HG03460 (cell line): ENCODE measurements around the gene KIF13A.
"Not testable (repeated sequence)": the region's sequence is repeated elsewhere in the genome, so short reads cannot be mapped to it uniquely, and the experiment has no call there.

Source experiments
- ATAC-seq: cut with Tn5 transposase; IDR thresholded peaks from one replicate; pipeline ENCODE4 v1.9.1; 2021; ENCODE audit not compliant: unreplicated experiment

Gene KIF13A

DNA sequence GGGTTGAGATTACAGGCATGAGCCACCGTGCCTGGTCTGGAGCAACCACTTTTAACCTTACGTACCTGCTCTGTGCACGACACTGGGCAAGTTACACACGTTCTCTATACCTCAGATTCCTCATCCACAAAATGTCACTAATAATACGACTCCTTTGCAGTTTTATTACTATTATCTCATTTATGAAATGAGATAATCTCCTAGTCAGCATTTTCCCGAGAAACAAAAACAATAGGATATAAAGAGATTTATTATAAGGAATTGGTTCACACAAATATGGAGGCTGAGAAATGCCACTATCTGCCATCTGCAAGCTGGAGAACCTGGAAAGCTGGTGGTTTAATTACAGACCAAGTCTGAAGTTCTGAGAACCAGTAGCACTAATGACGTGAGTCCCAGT is 12.0 kb upstream of the KIF13A start:
- no peak for ATAC-seq

DNA sequence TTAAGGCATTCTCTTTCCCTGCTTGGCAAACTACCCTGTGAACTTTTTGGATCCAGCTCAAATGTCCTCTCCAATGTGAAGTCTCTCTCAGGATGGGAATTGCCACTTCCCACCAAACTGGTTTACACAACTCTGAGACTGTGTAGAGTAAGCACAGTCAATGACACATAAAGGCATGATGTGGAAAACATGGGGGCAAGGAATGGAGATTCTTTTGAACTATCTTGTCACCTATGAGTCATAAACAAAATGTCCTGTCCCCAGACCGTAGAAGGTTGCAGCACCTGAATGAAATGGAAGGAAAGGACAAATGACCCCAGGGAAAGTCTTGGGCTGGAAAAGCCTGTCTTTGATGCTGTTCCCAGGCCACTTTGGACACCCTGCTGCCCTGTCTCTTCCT is 11.0 kb upstream of the KIF13A start:
- ATAC-seq: no peak

DNA sequence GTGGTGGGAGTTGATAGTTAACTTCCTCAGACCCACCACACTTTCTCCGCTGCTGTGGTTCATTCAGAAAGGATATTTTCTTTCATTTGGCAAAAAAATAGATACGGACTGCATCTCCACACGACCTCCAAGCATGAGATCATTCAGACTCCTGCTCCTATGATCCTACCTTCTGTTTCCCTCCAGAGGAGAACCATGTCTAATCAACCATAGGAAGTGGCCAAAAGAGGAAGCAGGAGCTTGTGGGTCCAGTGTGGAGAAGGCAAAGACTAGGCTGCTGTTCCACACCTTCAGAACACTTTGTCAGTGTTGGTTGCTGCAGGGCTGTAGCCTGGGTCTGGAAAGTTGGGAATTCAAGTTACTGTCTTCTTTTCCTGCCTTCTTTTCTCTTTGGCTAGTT is 10.6 kb upstream of the KIF13A start:
- no peak for ATAC-seq

DNA sequence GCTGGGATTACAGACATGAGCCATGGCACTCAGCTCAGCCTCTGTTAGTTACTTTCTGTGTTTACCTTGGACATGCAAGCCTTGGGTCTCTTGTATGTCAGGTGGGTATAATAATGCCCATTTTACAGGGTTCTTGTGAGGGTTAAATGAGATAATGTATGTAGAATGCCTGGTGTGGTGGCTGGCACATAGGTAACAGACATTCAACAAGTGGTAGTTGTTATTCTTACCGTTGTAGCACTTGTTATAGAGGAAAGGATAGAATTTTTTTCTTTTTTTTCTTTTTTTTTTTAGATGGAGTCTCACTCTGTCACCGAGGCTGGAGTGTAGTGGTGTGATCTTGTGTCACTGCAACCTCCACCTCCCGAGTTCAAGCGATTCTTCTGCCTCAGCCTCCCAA is 8.0 kb upstream of the KIF13A start:
- ATAC-seq: no peak

DNA sequence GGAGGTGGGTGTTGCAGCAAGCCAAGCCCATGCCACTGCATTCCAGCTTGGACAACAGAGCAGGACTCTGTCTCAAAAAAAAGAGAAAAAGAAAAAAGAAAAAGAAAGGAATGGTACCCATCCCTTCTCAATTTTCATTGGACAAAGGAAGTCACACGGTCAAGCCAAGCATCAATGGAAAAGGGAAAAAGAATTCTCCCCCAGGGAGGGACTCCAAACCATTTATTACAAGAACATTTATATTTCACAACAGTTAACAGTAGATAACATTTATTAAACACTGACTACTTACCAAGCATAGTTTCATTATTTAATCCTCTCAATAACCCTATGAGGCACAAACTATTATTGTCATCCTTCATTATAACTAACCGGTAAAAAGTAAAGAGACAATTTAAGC is 6.6 kb upstream of the KIF13A start:
- no peak for ATAC-seq

DNA sequence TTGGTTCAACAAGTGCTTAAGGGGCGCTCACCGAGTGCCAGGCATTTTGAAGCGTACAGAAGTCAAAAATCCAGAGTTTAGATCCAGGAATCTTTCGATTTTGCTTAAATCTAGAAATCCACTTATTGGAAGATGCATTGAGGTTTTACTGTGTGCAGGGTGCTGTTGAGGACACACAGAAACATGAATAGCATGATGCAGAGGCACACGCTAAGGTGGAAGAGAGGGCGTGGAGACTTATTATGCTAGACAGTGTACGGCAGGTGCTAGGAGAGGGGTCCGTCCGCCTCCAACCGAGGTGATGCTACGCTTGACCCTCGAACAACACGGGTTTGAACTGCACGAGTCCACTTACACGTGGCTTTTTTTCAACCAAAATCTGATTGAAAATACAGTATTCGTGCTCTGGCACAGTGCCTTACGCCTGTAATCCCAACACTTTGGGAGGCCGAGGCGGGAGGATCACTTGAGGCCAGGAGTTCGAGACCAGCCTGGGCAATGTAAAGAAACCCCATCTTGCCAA is 1.0 kb upstream of the KIF13A start:
- no peak for ATAC-seq

DNA sequence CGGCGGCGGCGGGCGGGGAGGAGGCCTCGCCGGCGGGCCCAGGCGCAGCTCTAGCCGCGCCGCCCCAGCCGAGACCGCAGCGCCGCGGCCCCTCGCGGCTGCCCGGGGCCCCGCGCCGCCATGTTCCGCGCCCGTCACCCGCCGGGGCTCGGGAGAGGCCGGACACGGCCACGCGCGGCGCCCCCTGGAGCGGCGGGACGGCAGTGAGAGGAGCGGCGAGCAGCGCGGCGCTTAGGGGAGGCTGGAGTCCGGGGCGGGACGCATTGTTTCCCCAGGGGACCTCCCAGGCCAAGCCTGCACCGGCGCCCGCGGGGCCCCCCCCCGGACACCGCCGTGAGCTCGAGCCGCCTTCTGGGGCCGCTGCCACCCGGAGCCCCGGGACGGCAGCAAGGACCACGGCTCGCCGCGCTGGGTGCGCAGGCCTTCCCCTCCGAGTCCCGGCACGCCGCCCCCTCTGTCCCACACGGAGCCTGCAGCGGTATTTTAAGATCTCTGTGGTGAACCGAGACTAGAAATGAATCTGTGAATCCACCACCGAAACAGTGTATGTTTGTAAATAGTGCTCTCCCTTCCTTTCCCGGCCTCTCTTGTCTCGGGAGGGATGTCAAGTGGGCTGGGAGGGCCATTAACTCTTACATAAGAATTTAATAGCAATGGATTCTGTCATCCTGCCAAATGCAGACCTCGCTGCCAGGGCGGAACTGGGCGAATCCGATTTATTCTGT is 424 bp upstream of the KIF13A start:
- peak; percentile 70 for ATAC-seq

DNA sequence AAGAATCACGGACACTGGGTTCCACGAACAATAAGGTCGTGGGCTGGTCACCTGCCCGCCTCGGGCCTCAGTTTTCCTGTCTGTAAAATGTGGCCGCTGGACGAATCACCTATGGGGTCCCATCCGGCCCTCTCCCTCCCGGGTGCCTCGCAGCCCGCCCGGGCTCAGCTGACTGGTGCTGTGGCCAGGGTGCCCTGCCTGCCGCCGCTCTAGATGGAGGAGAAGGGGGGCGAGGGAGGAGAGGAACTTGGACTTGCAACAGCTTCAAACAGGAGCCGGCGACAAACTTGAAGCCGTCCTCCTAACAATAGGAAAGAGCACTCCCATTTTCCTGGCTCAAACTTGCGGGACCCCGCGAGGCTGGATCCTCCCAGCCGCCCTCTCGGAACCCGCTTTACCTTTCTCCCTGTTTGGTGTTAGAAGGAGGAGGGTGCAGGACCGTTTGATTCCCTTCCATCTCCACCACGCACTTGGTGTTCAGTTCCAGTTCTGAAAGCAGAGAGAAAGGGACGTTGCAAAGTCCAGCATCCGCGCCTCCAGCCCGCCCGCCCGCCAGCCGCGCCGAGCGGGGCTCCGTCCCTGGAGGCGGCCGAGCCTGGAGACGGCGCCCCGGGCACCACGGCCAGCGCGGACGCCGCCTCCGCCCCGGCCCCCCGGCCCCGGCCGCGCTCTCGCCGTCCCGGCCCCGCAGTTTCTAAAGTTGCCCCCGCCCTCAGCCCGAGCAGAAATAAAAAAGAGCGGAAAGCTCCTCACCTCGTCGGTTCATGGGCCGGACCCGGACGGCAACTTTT is 584 bp downstream of the KIF13A start:
- ATAC-seq: peak; percentile 23

DNA sequence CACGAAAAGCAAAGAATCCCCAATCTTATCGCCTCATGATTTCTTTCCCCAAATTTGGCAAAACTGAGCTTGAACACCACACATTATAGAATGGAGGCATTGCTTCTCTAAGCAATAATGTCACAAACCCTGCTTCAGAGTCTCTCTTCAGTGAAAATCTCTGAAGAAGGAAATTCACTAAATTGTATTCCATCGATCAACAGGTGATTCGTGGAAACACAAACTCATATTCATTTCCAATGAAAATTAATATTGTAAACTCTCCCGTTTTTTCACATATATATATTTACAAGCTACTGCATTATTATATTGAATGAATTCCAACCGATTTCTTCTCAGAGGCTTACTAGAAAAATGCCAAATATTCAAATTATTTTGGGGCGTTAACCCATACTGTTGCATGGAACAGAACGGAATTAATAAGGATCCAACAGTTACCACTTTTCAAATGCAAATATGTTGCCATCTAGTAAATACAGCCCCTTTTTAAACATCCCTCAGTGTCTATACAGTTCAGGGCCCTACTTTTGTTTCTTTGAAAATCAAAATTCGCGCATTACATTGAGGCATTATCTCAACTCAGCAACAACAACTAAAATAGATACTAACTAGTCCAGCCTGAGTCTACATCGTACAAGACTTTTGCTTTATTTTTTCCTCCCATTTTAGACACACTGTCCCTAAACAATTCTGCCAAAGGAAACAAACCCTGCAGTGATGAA is 1.3 kb downstream of the KIF13A start:
- no peak for ATAC-seq

DNA sequence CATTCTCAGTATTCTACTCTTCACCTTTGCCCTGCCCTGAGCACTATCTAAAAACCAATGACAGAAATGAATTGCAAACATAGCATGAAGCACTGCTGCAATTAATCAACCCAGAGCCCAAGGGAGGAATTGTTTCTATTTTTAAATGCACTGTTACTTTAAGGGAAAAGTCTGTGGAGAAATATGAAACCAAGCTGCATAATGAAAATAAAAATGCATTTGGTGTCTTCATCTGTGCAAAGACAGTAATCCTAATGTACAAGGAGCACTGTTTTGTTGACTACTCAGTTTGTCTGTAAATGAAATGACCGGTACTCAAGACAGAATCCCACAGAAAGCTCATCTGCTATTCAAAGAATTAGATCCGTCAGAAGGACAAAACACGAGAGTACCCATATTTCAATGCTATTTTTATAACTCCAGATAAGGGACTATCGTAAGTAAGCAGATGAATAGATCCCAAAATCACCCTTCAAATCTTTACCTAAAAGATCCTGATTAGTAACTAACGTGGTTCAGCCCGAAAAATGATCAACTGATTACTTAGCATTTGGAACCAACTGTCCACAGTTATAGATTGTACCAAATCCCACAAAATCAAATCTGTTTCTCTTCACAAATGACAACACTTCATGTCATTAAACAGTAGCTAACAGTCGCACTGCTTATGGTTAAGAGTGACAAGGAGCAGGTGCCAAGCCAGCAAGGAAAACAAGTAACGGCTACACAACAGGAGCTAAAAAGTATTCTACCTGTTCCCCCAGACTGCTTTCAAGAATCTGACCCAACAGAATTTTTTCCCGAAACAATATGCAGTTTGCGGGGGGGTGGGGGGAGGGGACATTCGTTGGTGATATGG is 2.4 kb downstream of the KIF13A start:
- ATAC-seq: no peak

DNA sequence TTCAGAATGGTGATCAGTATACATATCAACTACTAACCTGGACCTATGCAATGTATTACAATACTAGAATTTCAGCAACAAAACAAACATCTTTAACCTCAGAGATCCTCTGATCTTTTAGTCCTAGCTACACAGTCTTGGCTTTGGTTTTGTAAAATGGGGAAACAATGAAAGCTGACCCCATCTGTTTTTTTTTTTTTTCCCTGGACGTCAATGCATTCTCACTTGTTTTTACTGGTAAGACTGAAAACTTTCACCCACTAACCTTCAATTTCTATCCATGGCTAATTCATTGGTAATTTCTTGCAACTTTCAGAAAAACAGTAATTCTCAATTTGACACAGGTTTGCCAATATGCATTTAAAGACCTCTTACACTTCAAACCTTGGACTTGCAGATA is 3.0 kb downstream of the KIF13A start:
- no peak for ATAC-seq

DNA sequence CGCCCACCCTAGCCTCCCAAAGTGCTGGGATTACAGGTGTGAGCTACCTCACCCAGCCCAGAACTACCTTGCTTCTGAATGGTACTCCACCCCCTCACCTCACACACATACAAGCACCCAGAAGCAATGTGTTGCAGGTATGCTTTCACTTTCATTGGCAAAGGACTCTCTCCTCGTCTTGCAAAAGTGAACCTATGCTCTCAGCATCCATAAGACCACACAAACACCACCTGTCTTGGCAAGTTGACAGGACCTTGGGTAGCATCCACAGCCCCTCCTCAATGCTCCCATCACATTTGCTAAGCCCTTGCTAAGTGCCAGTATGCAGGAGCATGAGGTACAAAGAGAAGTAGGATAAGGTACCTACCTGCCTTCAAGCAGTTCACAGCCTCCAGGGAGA is 3.7 kb downstream of the KIF13A start:
- no peak for ATAC-seq

DNA sequence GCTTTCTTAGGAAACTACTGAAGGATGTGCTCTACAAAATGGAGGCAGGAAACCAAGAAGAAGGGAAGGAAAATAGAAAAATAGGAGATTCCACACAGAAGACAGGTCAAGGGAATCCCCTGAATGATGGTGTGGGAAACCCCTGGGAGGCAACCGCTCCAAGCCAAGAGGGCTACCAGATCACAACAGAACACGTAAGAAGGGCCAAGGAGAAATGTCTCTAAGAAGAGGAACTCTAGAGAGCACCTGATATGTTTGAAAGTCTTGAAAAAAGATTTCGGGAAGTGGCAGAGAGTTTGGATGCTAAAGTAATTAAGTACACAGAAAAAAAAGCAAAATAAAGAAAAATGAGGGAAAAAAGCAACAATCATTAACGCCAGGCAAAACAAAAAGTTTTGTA is 7.1 kb downstream of the KIF13A start:
- ATAC-seq: no peak

DNA sequence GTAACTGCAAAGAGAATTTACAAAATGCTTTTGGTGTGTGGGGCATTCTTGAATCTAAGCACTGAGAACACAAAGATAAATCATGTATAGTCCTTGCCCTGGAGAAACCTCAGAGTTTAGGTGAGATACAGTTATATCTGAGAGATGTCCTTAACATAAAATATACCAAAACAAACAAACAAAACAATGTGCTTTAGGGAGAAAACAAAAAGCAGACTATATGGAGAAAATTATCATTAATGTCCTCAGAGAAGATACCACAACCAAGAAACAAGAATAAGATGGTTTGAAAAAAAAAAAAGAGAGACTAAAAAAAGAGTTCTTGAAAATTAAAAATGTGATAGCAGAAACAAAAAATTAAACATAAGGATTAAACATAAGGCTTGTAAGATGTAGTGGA is 8.0 kb downstream of the KIF13A start:
- no peak for ATAC-seq

DNA sequence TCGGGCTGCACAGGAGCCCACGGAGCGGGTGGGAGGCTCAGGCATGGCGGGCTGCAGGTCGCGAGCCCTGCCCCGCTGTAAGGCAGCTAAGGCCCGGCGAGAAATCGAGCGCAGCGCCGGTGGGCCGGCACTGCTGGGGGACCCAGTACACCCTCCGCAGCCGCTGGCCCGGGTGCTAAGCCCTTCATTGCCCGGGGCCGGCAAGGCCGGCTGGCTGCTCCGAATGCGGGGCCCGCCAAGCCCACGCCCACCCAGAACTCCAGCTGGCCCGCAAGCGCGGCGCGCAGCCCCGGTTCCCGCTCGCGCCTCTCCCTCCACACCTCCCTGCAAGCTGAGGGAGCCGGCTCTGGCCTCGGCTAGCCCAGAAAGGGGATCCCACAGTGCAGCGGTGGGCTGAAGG is 11.2 kb downstream of the KIF13A start:
- ATAC-seq: not testable (repeated sequence)

DNA sequence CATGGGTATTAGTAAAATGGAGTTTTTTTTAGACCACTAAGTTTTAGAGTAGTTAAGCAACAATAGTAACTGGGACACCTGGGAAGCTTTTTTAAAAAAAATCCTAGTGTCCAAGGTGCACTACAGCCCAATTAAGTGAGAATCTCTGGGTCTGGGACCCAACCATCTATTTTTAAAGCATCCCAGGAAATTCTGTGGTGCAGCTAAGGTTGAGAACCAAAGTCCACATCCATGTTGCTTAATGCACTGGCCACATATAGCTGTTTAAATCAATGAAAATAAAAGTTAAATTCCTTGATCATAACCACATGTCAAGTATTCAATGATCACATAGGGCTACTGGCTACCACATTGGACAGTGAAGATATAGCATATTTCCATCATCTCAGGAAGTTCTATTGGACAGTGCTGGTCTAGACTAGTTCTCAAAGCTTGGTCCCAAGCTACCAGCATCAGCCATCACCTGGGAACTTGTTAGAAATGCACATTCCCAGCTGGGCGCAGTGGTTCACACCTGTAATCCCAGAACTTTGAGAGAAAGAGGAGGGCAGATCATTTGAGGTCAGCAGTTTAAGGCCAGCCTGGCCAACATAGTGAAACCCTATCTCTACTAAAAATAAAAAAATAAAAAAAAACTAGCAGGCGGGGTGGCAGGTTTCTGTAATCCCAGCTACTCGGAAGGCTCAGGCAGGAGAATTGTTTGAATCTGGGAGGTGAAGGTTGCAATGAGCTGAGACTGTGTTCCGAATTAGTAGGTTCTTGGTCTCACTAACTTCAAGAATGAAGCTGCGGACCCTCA is 12.7 kb downstream of the KIF13A start:
- ATAC-seq: no peak

DNA sequence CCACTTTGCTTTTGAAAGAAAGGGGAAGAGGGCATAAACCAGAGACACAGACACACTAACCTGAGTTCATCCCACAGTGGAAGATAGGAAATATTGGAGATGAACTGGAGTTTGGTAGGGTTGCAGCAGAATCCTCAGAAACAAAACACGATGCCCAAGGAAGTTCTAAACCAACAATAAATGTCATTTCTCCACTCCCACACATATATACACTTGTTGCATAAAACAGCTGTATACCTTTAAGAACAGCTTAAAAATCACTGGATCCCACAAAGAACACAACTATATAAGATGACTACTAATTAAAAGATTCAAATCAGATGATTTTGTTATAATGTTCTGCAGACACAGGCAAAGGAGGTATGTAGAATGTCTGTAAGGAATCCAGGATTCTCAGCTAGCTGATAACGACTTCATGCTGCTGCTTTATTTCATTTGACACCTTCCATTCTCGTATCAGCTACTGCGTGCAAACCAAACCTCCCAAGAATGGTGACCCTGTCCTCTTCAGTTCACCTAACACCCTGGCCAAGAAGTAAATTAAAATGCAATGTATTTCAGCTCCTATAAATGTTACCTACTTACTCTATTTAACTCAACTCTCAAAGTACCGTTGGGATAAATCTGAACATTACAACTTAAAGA is 14.3 kb downstream of the KIF13A start:
- no peak for ATAC-seq

DNA sequence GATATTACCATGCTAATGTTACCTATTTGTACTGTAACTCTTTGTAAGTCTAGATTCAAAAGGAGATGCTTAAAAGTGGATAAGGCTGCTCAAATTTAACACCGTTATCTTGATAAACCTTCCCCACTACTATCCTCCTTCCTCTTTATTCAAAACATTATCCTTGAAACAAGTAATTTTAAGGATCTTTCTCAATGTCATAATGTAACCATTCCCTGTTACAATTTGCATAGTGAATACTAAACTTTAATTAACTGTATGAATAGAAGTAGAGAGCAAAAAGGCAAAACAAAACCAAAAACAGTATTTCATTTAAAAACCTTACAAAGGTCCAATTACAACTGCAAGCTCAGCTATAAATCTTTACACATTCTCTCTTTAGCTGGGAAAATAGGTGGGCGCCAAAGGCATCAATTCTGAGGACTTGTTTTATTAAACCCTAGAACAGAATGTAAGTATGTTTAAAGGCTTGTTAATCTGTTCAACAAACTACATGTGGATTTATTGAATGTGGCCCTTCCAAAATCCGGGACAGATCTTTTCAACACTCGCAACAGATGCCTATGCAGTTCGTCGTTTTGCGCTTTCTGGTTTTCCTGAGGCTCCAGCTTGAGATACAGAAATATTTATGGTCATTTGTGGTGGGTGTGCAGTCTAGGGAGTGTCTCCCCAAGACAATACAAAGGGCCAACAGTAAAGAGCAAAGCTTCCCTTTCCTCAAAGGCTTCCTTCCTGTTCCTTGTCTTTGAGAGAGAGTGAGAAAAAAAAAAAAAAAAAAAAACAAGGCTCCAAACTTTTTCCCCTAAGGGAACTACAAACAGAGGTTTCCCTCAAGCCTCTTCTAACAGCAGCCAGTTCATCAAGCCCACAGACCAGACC is 15.1 kb downstream of the KIF13A start:
- ATAC-seq: no peak
